HEK293T (cell line): Measurements from ENCODE around the gene PREP.

Experiments
- BHLHE40 ChIP-seq: fragments of 450-650 bp; IDR thresholded peaks from 2 replicates; pipeline ENCODE4 v1.6.1; 2016; ENCODE audit warnings: mild to moderate bottlenecking, moderate library complexity, borderline replicate concordance
- CTBP1 ChIP-seq: fragments of 450-650 bp; IDR thresholded peaks from 2 replicates; pipeline ENCODE4 v1.6.1; 2016; ENCODE audit warnings: borderline replicate concordance
- FOXM1 ChIP-seq: fragments of 450-650 bp; IDR thresholded peaks from 2 replicates; pipeline ENCODE4 v1.6.1; 2017; ENCODE audit warnings: mild to moderate bottlenecking, borderline replicate concordance
- HDGF ChIP-seq: fragments of 450-650 bp; IDR thresholded peaks from 2 replicates; pipeline ENCODE4 v1.6.1; 2017; ENCODE audit warnings: antibody characterized with exemption, borderline replicate concordance
- LEF1 ChIP-seq: fragments of 450-650 bp; IDR thresholded peaks from 2 replicates; pipeline ENCODE4 v1.6.1; 2017; ENCODE audit warnings: mild to moderate bottlenecking, borderline replicate concordance
- PKNOX1 ChIP-seq: fragments of 450-650 bp; IDR thresholded peaks from 2 replicates; pipeline ENCODE4 v1.6.1; 2016
- SP1 ChIP-seq: fragments of 450-650 bp; IDR thresholded peaks from 2 replicates; pipeline ENCODE4 v1.6.1; 2017
- SUZ12 ChIP-seq: fragments of 450-650 bp; IDR thresholded peaks from 2 replicates; pipeline ENCODE4 v1.6.1; 2016; ENCODE audit warnings: mild to moderate bottlenecking
- ZNF384 ChIP-seq: fragments of 450-650 bp; IDR thresholded peaks from 2 replicates; pipeline ENCODE4 v1.6.1; 2016

GRCh38 chr6:105278813-105279212 lies 124.1 kb downstream of the PREP start:
- TF ChIP-seq CTBP1 (no peak), SUZ12 (no peak), PKNOX1 (no peak), BHLHE40 (no peak), FOXM1 (no peak), SP1 (no peak), LEF1 (no peak), HDGF (no peak), ZNF384 (no peak)
